ENCODE data around the gene PRSS33.

The PRSS33 gene

DNA sequence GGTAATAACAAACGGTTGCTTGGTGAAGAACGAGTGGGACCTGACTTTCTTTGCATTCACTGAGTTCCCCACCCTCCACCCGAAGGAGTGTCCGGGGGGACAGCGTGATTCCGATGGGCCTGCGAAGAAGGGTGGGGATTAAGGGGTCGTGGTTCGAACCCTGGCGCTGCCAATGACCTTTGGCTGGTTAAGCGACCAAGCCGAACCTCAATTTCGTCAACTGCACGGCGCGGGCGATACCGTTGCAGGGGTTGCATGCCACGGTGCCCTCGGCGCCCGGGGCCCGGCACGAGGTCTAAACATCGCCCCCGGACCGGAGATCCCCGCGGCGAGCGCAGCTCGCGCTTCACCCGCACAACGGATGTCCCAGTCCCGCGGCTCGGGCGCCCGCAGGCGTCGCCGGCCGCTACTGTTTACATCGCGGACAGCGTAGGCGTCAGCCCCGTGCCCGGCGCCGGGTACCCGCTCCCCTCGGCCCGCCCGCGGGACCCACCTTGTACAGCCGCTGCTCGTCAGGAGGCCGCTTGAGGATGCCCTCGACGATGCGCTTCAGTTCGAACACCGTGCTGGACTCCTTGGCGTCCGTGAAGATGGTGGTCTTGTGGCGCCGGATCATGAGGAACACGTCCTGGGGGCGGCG, 10.7 kb downstream of the PRSS33 start:
- DNase-seq (ENCODE audit: low spot score): no peak

DNA sequence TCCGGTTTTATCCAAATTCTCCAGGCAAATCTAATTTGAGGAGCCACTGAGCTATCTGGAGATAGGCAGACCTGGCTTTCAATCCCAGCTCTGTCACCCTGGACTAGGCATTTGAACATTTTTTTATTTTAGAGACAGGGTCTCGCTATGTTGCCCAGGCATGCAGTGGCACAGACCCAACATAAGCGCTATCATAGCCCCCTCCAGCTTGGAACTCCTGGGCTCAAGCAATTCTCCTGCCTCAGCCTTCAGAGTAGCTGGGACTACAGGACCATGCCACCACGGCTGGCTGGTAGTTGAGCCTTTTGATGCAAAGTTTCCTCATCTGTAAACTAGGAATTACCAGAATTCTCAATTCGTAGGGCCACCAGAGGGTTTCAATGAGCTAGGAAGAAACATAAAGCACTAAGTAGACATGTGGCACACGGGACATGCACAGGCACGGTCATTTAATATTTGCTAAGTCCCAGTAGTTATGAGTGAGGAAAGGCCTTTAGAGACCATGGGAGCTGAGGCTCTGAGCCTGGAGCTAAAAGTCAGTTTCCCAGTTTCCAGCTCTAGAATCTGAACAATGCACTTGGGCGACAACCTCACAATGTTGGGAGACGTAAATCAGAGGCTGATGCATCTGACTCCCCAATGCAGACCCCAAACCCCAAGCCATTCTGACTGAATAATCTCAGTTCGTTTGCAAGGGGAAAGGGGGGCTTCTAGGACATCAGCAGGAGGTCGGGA, 11.4 kb downstream of the PRSS33 start:
- DNase-seq (ENCODE audit: low spot score): no peak

DNA sequence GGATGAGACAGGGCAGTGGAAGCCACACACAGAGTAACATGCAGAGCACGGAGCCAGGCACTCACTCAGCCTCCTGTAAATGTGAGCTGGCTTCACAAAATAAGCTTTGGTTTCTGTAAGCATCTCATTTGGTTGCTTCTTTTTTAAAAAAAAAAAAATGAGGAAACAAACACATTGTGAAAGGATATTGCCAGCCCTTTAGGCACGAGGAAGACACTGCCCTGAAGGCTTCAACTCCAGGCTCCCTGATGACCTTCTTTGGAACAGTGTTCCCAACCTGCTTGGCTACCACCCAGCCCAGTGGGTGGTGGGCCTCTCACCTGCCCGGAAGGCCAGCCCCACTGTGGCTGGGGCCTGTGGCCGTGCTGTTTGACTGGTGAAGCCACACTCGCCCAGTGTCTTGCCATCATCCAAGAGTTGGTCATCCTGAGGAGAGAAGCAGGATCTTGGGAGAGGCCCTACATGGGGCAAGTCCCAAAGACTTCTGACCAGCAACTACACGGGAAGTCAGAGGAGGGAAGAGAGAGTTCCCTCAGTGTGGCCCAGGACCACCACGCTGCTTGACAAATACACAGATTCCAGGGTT, 12.1 kb downstream of the PRSS33 start:
- DNase-seq (ENCODE audit: low spot score): no peak

DNA sequence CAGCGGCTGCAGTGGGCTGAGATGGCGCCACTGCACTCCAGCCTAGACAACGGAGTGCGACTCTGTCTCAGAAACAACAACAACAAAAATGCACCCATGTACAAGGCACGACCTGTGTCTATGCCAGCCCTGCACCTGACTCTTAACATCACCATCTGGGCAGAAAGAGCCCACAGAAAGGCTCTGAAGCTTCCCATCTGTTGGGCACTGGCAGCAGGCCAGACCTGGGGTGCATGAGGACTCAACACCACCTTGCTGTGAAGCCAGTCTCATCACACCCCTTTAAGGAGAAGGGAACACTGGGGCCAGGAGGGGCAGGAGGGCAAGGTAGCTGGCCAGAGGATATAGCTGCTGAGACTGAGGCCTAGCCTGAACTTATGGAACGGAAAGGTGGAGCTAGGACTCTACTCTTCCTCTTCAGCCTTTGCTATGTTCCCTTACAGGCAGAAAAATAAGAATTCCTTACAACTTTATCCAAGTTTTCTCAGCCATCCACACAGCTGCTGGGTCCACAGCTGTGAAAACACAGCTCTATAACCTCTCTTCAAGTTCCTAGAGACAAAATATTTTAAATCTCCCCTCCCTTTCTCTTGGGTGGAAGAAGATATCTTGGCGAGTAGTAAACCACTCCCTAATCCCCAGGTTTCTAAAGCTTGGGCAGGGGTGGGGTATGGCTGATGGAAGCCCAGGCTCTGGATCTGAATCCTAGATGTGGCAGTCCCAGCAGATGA, 13.0 kb downstream of the PRSS33 start:
- no peak for DNase-seq (ENCODE audit: low spot score)

DNA sequence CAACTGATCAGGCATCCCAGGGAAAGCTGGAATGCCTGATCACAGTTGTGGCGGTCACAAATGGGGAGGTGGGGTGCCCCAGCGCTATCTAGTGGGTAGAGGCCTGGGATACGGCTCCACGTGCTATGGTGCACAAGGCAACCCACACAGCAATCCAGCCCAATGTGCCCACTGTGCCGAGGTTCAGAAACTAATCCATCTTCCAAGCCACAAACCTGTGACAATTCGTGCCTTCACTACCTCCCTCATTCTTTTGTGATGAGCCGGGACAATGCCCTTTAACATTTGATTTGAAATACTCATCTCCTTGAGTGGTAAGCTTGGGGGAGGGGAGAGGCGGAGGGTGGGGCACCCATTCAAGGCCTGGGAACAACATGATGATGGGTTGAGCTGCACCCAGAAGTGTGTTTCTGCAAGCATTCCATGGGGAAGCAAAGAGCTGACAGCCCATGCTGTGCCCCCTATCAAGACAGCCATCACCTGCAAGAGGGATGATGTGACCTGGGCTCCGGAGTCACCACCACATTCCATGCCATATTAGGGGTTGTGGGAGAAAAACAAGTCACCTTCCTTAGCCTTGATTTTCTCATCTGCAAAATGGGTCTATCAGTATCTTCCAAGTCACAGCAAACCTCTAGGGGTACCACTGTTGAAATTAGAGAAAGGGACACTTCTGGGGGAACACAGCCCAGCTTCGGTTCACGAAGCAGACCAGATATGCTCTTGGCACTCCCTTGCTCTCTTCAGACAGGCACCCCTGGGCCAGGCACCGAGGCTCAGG, 14.0 kb downstream of the PRSS33 start:
- DNase-seq (ENCODE audit: low spot score): no peak

DNA sequence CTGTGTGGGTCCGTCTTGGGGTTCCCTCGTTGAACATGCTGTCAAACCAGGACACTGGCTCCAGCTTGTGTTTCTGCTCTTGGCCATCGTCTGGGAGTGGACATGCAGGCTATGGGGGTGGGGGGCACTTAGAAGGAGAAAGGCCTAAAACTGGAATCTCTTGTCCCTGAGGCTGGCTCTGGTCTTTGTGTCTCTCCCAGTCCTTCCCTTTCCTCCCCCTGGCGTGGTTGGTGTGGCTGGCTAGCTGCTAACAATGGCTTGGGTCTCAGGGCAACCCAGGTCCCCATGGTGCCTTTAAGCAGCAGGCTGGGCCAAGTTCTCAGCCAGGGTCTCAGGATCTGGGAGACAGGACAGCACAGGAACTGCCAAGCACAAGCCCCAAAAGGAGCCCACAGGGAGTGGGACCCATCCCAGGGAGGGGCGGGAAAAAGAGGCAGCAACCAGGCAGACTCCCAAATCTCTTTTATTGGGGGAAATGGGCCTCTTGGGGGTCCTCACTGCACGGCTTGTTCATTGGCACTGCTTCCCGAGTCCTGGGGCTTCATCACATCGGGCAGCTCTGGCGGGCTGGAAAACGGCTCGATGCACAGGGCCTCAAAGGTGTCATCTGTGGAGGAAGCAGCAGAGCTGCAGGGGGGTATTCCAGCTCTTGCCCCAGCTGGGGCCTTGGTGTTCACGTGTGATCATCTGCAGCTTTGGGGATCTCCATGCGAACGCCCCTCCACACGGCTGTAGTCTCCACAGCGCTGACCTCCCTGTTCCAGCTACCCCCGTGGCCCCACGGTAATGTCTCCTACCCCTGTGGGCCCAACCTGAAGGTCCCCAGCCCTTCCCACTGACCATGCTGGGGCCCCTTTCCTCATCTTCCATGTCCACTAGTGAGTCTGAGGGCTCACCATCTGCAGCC, 15.6 kb downstream of the PRSS33 start:
- DNase-seq (ENCODE audit: low spot score): no peak

DNA sequence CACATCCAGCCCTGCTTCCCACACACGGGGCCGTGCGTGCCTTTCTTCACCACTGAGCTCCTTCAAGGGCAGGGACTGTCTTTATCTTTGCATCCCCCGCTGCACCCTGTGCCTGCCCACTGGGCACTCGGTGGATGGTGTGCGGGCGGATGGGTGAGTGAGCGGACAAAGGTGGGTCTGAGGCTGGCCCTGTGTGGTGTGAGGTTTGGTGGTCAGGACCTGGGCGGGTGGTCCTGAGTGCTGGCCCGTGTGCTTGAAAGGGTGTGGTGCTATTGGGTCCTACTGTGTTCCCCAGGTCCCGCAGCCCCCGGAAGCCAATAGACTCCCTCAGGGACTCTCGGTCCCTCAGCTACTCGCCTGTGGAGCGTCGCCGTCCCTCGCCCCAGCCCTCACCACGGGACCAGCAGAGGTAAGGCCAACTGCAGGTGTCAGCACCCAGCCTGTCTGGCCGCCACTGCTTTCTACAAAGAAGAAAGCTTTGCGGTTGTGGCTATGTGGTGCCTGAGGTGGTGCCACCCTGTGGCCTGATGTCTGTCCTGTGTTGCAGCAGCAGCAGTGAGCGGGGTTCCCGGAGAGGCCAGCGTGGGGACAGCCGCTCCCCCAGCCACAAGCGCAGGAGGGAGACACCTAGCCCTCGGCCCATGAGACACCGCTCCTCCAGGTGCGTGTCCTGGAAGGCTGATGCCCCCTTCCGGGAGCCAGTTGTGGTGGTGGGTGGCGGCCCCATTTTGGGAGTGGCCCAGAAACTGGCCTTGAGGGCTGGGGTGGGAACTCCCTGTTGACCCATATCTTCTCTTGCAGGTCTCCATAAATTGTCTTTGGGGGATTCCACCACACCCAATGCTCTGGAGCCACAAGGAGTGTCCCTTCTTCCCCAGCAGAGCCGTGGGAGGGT, 17.1 kb downstream of the PRSS33 start:
- no peak for DNase-seq (ENCODE audit: low spot score)

DNA sequence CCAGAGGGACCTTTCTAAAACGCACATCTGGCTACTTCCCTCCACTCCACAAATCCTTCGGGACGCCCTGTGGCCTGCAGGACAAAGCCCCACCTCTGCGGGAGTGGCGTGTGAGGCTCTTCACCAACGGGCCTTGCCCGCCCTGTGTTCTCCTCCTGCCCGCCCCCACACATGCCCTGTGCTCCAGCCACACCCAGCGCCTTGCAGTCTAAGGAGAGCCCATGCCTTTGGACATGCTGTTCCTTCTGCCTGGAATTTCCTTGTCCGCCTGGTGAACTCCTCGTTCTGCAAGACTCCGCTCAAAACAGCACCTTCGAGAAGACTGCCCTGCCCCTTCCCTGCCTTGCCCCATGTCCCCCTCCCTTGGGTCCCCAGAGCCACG, 17.7 kb downstream of the PRSS33 start:
- no peak for DNase-seq (ENCODE audit: low spot score)

DNA sequence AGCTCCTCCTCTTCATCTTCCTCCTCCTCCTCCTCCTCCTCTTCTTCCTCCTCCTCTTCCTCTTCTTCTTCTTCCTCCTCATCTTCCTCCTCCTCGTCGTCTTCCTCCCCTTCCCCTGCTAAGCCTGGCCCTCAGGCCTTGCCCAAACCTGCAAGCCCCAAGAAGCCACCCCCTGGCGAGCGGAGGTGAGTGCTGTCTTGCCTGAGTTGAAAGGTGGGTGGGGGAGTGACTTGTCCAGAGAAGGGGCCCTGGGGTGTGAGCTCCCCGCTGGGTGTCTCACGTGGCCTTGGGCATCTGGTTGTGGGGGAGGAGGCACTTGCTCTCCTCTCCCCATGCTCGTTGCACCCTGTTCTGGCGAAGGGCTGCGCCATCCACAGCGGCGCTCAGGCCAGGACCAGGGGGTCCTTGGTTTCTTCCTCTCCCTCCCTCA, 18.2 kb downstream of the PRSS33 start:
- no peak for DNase-seq (ENCODE audit: low spot score)

DNA sequence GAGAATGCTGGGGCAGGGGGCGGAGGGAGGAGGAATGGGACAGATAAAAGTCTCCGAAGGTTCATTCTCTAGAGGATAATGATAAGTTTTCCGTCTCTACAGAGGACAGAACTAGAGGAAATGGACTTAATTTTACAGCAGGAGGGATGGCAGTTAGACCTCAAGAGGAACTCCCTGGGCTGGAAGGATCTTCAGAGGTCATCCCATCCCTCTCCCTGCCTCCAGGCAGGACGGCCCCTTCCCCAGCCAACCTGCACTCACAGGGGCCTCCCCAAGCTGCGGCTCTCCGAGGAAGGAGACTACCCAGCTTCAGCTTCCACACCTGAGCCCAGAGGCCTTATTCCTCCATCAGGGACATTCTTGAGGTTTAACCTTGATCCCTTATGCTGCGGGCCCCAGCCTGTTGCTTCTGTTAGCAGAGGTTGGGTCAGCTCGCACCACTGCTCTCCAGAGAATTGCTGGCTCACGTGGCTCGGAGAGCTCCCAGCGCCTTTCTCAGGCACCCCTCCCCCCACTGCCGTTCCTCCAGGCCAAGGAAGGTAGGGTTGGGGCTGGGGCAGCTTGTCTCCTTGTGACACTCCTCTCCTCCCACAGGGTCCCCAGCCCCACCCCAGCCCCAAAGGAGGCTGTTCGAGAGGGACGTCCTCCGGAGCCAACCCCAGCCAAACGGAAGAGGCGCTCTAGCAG, 18.8 kb downstream of the PRSS33 start:
- DNase-seq (ENCODE audit: low spot score): no peak

DNA sequence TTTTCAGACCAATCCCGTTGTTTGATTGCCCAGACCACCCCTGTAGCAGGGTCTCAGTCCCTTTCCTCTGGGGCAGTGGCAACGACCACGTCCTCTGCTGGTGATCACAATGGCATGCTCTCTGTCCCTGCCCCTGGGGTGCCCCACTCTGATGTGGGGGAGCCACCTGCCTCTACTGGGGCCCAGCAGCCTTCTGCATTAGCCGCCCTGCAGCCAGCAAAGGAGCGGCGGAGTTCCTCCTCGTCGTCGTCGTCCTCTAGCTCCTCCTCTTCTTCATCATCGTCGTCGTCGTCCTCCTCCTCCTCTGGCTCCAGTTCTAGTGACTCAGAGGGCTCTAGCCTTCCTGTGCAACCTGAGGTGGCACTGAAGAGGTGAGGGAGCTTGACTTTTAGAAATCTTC, 19.5 kb downstream of the PRSS33 start:
- no peak for DNase-seq (ENCODE audit: low spot score)

DNA sequence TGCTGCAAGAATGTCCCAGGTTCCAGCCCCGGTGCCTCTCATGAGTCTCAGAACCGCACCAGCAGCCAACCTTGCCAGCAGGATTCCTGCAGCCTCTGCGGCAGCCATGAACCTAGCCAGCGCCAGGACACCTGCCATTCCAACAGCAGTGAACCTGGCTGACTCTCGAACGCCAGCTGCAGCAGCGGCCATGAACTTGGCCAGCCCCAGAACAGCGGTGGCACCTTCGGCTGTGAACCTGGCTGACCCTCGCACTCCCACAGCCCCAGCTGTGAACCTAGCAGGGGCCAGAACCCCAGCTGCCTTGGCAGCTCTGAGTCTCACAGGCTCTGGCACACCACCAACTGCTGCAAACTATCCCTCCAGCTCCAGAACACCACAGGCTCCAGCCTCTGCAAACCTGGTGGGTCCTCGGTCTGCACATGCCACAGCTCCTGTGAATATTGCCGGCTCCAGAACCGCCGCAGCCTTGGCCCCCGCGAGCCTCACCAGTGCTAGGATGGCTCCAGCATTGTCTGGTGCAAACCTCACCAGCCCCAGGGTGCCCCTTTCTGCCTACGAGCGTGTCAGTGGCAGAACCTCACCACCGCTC, 20.1 kb downstream of the PRSS33 start:
- DNase-seq (ENCODE audit: low spot score): no peak

DNA sequence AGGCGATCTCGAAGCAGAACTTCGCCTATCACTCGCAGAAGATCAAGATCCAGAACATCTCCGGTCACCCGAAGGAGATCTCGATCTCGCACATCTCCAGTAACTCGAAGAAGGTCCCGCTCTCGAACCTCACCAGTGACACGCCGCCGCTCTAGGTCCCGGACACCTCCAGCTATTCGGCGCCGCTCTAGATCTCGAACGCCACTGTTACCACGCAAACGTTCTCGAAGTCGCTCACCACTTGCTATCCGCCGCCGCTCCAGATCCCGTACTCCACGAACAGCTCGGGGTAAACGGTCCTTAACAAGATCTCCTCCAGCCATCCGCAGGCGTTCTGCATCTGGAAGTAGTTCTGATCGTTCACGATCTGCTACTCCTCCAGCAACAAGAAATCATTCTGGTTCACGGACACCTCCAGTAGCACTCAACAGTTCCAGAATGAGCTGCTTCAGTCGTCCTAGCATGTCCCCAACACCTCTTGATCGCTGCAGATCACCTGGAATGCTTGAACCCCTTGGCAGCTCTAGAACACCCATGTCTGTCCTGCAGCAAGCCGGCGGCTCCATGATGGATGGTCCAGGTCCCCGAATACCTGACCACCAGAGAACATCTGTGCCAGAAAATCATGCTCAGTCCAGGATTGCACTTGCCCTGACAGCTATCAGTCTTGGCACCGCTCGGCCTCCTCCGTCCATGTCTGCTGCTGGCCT, 20.8 kb downstream of the PRSS33 start:
- no peak for DNase-seq (ENCODE audit: low spot score)

DNA sequence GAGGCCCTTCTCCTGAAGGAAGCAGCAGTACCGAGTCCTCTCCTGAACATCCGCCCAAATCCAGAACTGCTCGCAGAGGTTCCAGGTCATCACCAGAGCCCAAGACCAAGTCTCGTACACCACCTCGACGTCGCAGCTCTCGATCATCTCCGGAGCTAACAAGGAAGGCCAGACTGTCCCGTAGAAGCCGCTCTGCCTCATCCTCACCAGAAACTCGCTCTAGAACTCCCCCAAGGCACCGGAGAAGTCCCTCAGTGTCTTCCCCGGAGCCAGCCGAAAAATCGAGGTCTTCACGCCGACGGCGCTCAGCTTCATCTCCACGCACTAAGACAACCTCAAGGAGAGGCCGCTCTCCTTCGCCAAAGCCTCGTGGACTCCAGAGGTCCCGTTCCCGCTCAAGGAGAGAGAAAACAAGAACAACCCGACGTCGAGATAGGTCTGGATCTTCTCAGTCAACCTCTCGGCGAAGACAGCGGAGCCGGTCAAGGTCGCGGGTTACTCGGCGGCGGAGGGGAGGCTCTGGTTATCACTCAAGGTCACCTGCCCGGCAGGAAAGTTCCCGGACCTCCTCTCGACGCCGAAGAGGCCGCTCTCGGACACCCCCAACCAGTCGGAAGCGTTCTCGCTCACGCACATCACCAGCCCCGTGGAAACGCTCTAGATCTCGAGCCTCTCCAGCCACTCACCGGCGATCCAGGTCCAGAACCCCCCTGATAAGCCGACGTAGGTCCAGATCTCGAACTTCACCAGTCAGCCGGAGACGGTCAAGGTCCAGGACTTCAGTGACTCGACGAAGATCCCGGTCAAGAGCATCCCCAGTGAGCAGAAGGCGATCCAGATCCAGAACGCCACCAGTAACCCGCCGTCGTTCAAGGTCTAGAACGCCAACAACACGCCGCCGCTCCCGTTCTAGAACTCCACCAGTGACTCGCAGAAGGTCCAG, 21.6 kb downstream of the PRSS33 start:
- no peak for DNase-seq (ENCODE audit: low spot score)

DNA sequence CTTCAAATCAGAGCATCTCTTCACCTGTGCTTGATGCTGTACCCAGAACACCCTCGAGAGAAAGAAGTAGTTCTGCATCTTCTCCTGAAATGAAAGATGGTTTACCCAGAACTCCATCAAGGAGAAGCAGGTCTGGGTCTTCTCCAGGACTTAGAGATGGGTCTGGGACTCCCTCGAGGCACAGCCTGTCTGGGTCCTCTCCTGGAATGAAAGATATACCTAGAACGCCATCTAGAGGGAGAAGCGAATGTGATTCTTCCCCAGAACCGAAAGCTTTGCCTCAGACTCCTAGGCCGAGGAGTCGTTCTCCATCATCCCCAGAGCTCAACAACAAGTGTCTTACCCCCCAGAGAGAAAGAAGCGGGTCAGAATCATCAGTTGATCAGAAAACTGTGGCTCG, 22.6 kb downstream of the PRSS33 start:
- no peak for DNase-seq (ENCODE audit: low spot score)

DNA sequence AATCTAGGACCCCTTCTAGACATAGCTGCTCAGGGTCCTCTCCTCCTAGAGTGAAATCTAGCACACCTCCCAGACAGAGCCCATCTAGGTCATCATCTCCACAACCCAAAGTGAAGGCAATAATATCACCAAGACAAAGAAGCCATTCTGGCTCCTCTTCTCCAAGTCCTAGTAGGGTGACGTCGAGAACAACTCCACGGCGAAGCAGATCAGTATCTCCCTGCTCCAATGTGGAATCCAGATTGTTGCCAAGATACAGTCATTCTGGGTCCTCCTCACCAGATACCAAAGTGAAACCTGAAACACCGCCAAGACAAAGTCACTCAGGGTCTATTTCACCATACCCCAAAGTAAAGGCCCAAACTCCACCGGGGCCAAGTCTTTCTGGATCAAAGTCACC, 24.2 kb downstream of the PRSS33 start:
- no peak for DNase-seq (ENCODE audit: low spot score)

DNA sequence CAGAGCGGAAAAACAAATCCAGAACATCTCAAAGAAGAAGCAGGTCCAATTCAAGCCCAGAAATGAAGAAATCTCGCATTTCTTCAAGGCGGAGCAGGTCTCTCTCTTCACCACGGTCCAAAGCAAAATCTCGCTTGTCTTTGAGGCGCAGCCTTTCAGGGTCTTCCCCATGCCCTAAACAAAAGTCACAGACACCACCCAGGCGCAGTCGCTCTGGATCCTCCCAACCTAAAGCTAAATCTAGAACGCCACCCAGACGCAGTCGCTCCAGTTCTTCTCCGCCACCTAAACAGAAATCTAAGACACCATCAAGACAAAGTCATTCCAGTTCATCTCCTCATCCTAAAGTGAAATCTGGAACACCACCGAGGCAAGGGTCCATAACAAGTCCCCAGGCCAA, 24.6 kb downstream of the PRSS33 start:
- DNase-seq (ENCODE audit: low spot score): no peak
